ENCODE measurements around the gene PKN2.

DNA sequence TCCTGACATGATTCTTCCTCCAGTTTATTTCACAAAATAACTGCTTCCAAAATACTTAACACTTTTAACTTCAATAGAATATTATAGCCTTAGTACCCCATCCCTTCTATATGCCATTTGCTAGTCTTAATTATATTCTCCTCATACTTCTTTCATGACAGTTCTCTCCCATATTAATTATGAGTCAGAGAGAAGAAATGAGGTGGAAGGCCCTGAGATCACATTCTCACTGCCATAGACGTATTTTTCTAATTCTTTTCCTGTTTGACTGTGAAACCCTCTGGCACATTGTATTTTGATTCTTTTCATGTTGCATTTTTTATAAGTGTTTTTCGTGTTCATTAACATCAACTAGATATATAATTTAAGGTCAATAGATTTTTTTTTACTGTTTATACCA is 118.9 kb downstream of the PKN2 start:
- TF ChIP-seq, protein P1, sequence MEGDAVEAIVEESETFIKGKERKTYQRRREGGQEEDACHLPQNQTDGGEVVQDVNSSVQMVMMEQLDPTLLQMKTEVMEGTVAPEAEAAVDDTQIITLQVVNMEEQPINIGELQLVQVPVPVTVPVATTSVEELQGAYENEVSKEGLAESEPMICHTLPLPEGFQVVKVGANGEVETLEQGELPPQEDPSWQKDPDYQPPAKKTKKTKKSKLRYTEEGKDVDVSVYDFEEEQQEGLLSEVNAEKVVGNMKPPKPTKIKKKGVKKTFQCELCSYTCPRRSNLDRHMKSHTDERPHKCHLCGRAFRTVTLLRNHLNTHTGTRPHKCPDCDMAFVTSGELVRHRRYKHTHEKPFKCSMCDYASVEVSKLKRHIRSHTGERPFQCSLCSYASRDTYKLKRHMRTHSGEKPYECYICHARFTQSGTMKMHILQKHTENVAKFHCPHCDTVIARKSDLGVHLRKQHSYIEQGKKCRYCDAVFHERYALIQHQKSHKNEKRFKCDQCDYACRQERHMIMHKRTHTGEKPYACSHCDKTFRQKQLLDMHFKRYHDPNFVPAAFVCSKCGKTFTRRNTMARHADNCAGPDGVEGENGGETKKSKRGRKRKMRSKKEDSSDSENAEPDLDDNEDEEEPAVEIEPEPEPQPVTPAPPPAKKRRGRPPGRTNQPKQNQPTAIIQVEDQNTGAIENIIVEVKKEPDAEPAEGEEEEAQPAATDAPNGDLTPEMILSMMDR (conservative IDR thresholded peaks at IDR 0.05; ENCODE audit: low read length): no peak
- no peak for TF ChIP-seq EZH2phosphoT487 (IDR thresholded peaks at IDR 0.05; ENCODE audit: borderline replicate concordance)
